COLO668 (cell line): ENCODE measurements around the gene ZNF644.

Experiments
- DNase-seq: peaks from one replicate; lab custom pipeline; 2025; ENCODE audit not compliant: unreplicated experiment; lab: John Stamatoyannopoulos, UW

Gene ZNF644

DNA sequence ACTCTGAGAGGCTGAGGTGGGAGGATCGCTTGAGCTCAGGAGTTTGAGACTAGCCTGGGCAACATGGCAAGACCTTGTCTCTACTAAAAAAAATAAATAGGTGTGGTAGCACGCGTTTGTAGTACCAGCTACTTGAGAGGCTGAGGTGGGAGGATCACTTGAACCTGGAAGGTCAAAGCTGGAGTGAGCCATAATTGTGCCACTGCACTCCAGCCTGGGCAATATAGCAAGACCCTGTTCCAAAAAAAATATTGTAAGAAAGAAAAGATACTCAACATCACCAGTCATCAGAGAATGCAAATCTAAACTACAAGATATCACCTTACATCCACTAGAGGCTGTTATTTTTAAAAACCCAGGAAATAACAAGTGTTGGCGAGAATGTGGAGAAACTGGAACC is 32.5 kb downstream of the ZNF644 start:
- DNase-seq, result no peak

- no peak for DNase-seq
Observed at GRCh38 chr1:90987841-90988240, 34.0 kb downstream of the ZNF644 start.

DNA sequence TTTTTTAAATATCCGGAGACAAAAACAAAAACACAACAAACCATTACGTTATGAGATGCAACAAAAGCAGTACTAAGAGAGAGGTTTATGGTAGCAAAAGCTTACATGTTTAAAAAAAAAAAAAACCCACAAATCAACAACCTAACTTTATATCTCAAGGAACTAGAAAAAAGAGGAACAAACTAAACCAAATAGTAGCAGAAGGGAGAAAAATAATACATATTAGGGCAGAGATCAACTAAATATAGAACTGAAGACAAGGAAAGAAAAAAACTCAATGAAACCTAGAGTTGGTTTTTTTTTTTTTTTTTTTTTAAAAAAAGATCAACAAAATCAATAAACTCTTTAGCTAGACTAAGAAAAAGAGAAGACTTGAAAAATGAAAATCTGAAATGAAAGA is 34.9 kb downstream of the ZNF644 start:
- DNase-seq, result no peak

GRCh38 chr1:90977522-90977921 is 44.3 kb downstream of the ZNF644 start:
- no peak for DNase-seq

- no peak for DNase-seq
Observed at GRCh38 chr1:90973897-90974798, 47.7 kb downstream of the ZNF644 start.

DNA sequence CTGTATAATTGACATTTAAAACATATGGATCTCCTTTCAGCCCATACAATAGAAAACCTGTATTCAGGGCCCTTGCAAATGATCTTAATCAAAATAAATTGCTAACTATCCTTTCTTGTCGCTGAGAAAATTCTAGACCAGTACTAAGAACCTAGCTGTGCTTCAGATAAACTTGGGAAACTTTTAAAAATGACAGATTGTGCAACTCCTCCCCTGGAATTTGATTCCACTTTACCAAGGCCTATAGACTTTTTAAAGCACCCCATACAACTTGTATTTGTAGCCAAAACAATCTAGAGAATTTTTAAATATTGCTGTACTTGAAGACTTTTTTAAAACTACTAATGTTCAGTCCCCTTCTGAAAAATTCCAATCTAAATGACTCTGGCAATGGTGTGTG is 51.6 kb downstream of the ZNF644 start:
- no peak for DNase-seq

DNA sequence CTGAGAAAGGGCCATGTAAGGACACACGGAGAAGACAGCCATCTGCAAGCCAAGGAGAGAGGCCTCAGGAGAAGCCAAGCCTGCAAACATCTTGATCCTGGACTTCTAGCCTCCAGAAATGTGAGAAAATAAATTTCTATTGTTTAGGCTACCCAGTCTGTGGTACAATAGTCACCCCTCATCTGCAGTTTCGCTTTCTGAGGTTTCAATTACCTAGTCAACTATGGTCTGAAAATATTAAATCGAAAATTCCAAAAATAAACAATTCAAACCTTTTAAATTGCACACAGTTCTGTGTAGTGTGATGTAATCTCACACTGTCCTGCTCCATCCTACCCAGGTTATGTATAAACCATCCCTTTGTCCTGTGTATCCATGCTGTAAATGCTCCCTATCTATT is 52.6 kb downstream of the ZNF644 start:
- no peak for DNase-seq

DNA sequence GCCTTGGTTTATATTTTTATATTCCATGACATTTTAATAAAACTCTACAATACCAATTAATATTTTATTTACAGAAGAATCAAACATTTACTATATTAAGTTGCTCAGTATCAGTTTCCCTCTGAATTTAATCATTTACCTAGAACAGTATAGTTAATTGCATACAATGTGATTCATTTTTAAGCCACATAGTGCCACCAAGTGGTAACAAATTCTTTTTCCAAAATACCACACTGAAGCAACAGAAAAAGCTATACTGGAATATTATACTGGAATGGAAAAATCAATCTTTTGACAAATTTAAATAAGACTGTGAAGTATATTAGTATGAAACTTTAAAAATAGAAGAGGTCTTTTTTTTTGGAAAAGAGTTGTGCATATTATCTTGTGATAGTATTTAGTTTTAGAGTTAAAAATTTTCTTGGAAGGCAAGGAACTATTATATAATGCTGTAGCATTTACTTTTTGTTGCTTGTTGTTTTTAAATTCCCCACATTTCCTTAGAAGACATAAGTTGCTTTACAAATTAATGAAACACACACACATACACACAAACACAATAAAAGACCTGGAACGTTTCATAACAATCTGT is 57.3 kb downstream of the ZNF644 start:
- no peak for DNase-seq

- no peak for DNase-seq
Observed at GRCh38 chr1:90963651-90964050, 58.2 kb downstream of the ZNF644 start.

- no peak for DNase-seq
Observed at GRCh38 chr1:90963236-90963635, 58.6 kb downstream of the ZNF644 start.

GRCh38 chr1:90959352-90960206 is 62.3 kb downstream of the ZNF644 start:
- no peak for DNase-seq

- no peak for DNase-seq
Observed at GRCh38 chr1:90957497-90957896, 64.3 kb downstream of the ZNF644 start.

DNA sequence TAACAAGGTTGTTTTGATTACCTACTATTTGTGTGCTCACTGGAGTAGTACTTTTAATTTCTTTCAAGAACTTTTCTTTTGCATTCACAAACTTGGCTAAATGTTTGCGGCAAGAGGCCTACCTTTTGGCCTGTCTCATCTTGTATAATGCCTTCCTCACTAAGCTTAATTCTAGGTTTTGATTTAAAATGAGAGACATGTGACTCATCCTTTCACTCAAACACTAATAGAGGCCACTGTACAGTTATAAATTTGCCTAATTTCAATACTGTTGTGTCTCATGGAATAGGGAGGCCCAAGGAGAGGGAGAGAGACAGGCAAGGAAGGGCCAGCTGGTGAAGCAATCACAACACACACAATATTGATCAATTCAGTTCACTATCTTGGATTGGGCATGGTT is 66.1 kb downstream of the ZNF644 start:
- no peak for DNase-seq

DNA sequence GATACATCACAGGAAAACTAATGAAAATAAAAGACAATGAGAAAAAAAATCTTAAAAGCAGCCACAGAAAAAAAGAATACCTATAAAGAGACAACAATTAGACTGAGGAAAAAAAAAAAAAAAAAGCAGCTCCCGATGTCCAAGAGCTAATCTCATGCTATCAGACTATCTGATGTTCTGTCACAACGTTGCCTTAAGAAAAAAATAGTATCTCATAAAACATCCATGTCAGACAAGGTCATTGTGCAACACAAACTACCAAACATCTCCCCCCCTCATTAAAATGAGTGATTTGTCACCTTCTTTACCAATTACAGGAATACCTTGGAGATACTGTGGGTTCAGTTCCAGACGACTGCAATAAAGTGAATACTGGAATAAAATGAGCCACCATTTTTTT is 68.9 kb downstream of the ZNF644 start:
- no peak for DNase-seq

DNA sequence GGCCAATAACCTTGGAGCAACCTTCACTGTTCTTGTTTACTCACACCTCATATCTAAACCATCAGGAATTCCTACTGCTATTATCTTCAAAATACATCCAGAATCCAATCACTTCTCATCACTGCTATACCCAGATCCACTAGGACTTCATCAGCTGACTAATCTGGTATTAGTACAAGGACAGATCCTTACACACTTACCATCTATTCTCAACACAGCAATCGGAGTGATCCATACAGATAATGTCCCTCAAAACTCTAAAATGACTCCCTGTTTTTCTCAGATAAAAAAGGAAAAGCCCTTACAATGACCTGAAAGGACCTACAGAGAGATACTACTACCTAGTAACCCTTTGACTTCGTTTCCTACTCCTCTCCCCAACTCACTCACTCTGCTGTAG is 70.8 kb downstream of the ZNF644 start:
- DNase-seq, result no peak

DNA sequence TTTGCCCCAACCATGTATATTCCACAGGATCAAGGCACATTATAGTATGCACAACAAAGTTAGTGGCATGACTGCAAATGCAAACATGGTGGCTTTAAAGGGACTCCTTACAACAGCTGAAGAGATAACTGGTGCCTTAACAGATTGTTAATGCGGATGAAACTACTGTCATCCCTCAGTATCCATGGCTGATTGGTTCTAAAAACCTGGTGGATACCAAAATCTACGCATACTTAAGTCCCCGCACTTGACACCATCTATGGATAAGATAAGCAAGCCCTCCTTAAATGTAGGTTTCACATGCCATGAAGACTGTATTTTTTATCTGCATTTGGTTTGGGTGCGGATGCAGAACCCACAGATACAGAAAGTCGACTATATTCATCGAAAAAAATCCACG is 73.5 kb downstream of the ZNF644 start:
- no peak for DNase-seq

- no peak for DNase-seq
Observed at GRCh38 chr1:90946630-90947029, 75.2 kb downstream of the ZNF644 start.

DNA sequence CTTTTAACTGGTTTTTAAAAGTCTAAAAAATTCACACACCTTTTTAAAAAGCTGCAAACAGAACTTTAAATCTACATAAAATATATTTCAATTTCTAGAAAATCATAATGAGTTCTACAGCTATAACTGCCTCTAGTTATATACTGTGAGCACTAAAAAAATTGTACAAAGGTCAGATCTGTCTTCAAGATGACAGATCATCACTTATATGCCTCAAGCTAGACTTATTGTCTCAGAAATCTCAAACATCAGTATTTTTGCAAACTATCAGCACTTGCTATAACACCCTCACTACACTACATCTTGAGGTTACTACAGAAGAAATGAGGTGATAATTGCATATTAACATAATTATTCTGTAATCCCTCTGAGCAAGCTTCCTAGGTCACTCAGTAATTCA is 76.5 kb downstream of the ZNF644 start:
- DNase-seq, result no peak

GRCh38 chr1:90943966-90944365 is 77.9 kb downstream of the ZNF644 start:
- DNase-seq, result no peak

- no peak for DNase-seq
Observed at GRCh38 chr1:90940746-90941145, 81.1 kb downstream of the ZNF644 start.

- DNase-seq, result no peak
Observed at GRCh38 chr1:90936731-90937130, 85.1 kb downstream of the ZNF644 start.

GRCh38 chr1:90936061-90936460 is 85.8 kb downstream of the ZNF644 start:
- no peak for DNase-seq
